K562 (cell line): ENCODE measurements around the gene LRRK1. TPM values are rescaled to one million over a fixed set of nuclear protein-coding genes. Genes with fewer than 3 reads are reported as not detected.

Source experiments
- ATAC-seq: fragments of 200-7000 bp; cut with Tn5 transposase; 3 replicates; pipeline ENCODE4 v1.9.1; 2020; ENCODE audit warnings: moderate library complexity
- BruUV-seq: library from RNA; stranded (reverse); fragments of 400-500 nt; replicated peaks from 2 replicates; lab custom pipeline; 2021; lab: Mats Ljungman, UMichigan
- CTCF ChIA-PET: fragments of 300-600 bp; formaldehyde crosslinking; extraction: SDS; loops from one replicate; lab custom pipeline; 2021; ENCODE audit warnings: low intra/inter-chr PET ratio; lab: Yijun Ruan, JAX
- POLR2A ChIA-PET: fragments of 300-600, 350-650 bp; sonication (Branson Sonifier 250); formaldehyde crosslinking; extraction: SDS; loops from one replicate; lab custom pipeline; 2021; ENCODE audit warnings: antibody characterized with exemption, inconsistent platforms; lab: Yijun Ruan, JAX
- DNase-seq, 4 experiments: peaks; one replicate each; pipeline versions ENCODE4 v3.0.0 to v3.0.0-alpha.2; 2011 to 2018; ENCODE audit warnings: low spot score in 3 of 4, mixed read lengths in 3 of 4; ENCODE audit errors: extremely low read depth in 1 of 4
- FAIRE-seq: peaks from 2 replicates; lab custom pipeline; 2011; peaks lifted over from hg19 to GRCh38; lab: Jason Lieb, UNC
- H2AFZ ChIP-seq: 2 replicates; pipeline ENCODE4 v1.6.0; 2011; ENCODE audit warnings: low read depth, low read length, control low read depth, inconsistent platforms
- H3K27ac ChIP-seq: fragments of 200-600 bp; 3 replicates; pipeline ENCODE4 v1.8.0; 2011; ENCODE audit warnings: low read depth, mild to moderate bottlenecking, control low read depth, inconsistent platforms, low read length, moderate library complexity, mixed read lengths; ENCODE audit errors: extremely low read depth
- H3K27me3 ChIP-seq, 2 experiments: fragments of 300-600 bp in 1 of 2; 2 replicates in 1 of 2; 3 replicates in 1 of 2; pipeline versions ENCODE4 v1.6.0 to v1.8.0; 2011; ENCODE audit warnings: inconsistent platforms in 2 of 2, low read length in 2 of 2, mild to moderate bottlenecking in 1 of 2, mixed read lengths in 1 of 2, moderate library complexity in 1 of 2; ENCODE audit not compliant: control insufficient read depth in 2 of 2, insufficient read depth in 2 of 2
- H3K36me3 ChIP-seq: fragments of 300-600 bp; 3 replicates; pipeline ENCODE4 v1.8.0; 2011; ENCODE audit warnings: mild to moderate bottlenecking, low read length, inconsistent platforms; ENCODE audit not compliant: control insufficient read depth, insufficient read depth
- H3K4me1 ChIP-seq, 2 experiments: fragments of 200-600 bp in 1 of 2; replicated peaks in 1 of 2; 2 replicates in 1 of 2; 3 replicates in 1 of 2; pipeline versions ENCODE4 v1.5.1 to v1.8.0; 2011; ENCODE audit warnings: inconsistent platforms in 2 of 2, low read length in 2 of 2, mild to moderate bottlenecking in 1 of 2, mixed read lengths in 1 of 2, moderate library complexity in 1 of 2; ENCODE audit not compliant: control insufficient read depth in 2 of 2, insufficient read depth in 2 of 2
- H3K4me2 ChIP-seq: 2 replicates; pipeline ENCODE4 v1.6.1; 2011; ENCODE audit warnings: low read length, control low read depth, inconsistent platforms, mixed read lengths; ENCODE audit not compliant: insufficient read depth
- H3K4me3 ChIP-seq: fragments of 200-600 bp; sonication (generic), shearing (Covaris generic); 2 replicates; pipeline ENCODE4 v1.5.1; 2016; ENCODE audit warnings: control low read depth, inconsistent platforms
- H3K79me2 ChIP-seq: fragments of 200-600 bp; 3 replicates; pipeline ENCODE4 v1.8.0; 2011; ENCODE audit warnings: low read length, inconsistent platforms; ENCODE audit not compliant: control insufficient read depth, insufficient read depth
- H3K9ac ChIP-seq, 2 experiments: 2 replicates each; pipeline versions ENCODE4 v1.6.0 to v1.6.1; 2011; ENCODE audit warnings: low read depth in 2 of 2, low read length in 2 of 2, control low read depth in 1 of 2, inconsistent platforms in 1 of 2, mild to moderate bottlenecking in 1 of 2, mixed read lengths in 1 of 2; ENCODE audit not compliant: insufficient read depth in 1 of 2
- H3K9me1 ChIP-seq: one replicate; pipeline ENCODE4 v1.6.0; 2011; ENCODE audit warnings: inconsistent platforms, mild to moderate bottlenecking, low read length, moderate library complexity; ENCODE audit not compliant: control insufficient read depth, insufficient read depth
- H3K9me3 ChIP-seq: replicated peaks from 2 replicates; pipeline ENCODE4 v1.5.1; 2011; ENCODE audit warnings: low read depth, low read length, inconsistent platforms; ENCODE audit not compliant: control insufficient read depth, insufficient read depth
- H4K20me1 ChIP-seq: replicated peaks from 2 replicates; pipeline ENCODE4 v1.6.1; 2011; ENCODE audit warnings: low read length, inconsistent platforms, mixed read lengths; ENCODE audit not compliant: control insufficient read depth, insufficient read depth
- BRF1 ChIP-seq: IDR thresholded peaks from 3 replicates; pipeline ENCODE4 v1.6.1; 2011; ENCODE audit warnings: borderline replicate concordance, mild to moderate bottlenecking; ENCODE audit not compliant: insufficient read length; ENCODE audit errors: extremely low read depth
- E2F1 ChIP-seq: sonication (generic); formaldehyde crosslinking; IDR thresholded peaks from 2 replicates; pipeline ENCODE4 v1.8.1; 2023; ENCODE audit warnings: mild to moderate bottlenecking, missing genetic modification reagents, moderate library complexity
- GTF2A2 ChIP-seq: IDR thresholded peaks from 2 replicates; pipeline ENCODE4 v1.6.1; 2016; ENCODE audit warnings: mild to moderate bottlenecking, missing genetic modification characterization, missing compliant biosample characterization
- ILF3 ChIP-seq: fragments of 450-650 bp; IDR thresholded peaks from 2 replicates; pipeline ENCODE4 v1.6.1; 2018; ENCODE audit warnings: antibody characterized with exemption, mild to moderate bottlenecking, moderate library complexity, borderline replicate concordance
- MAFK ChIP-seq: IDR thresholded peaks from 2 replicates; pipeline ENCODE4 v1.6.1; 2011; ENCODE audit warnings: low read length, improper control_type of control experiment
- NEUROD1 ChIP-seq: fragments of 150-350 bp; IDR thresholded peaks from 2 replicates; pipeline ENCODE4 v1.6.1; 2014; ENCODE audit warnings: borderline replicate concordance, low read length, low read depth; ENCODE audit not compliant: partially characterized antibody
- POLR2A ChIP-seq: fragments of 450-650 bp; conservative IDR thresholded peaks from 2 replicates; pipeline ENCODE4 v1.6.1; 2016
- SNAPC5 ChIP-seq: fragments of 250-450 bp; sonication (Bioruptor Pico); IDR thresholded peaks from 2 replicates; pipeline ENCODE4 v1.8.0; 2021; ENCODE audit warnings: moderate library complexity, mild to moderate bottlenecking, inconsistent platforms
- ZNF124 ChIP-seq: sonication (generic); formaldehyde crosslinking; IDR thresholded peaks from 2 replicates; pipeline ENCODE4 v1.8.1; 2022; ENCODE audit warnings: missing genetic modification reagents
- ZNF3 ChIP-seq: fragments of 250-450 bp; sonication (Bioruptor Pico); IDR thresholded peaks from 2 replicates; pipeline ENCODE4 v1.5.0; 2021; ENCODE audit warnings: mild to moderate bottlenecking, moderate library complexity
- ZNF57 ChIP-seq: fragments of 450-650 bp; formaldehyde crosslinking; IDR thresholded peaks from 2 replicates; pipeline ENCODE4 v1.4.0; 2020; ENCODE audit warnings: mild to moderate bottlenecking, moderate library complexity
- WGBS: fragments of 100-300 bp; shearing (Covaris generic); methylation state at CpG from one replicate; pipeline ENCODE4 v1.1.6; 2016; ENCODE audit warnings: low coverage, mixed read lengths; ENCODE audit not compliant: insufficient coverage; ENCODE audit errors: missing lambda C conversion rate; 5-methylcytosine and 5-hydroxymethylcytosine counted together
- in situ Hi-C: fragments of 300-500 bp; cut with MboI; formaldehyde crosslinking; loops from 4 replicates; pipeline ENCODE4 v1.15.0; 2018; ENCODE audit warnings: inconsistent platforms, mixed read lengths
- intact Hi-C: fragments of 100-400 bp; cut with micrococcal nuclease; formaldehyde crosslinking; loops from 2 replicates; pipeline ENCODE4 v1.14.2; 2022
- polyA plus RNA-seq, 8 experiments: library from polyadenylated mRNA; depleted of rRNA in 4 of 8; stranded (reverse) in 5 of 8; unstranded in 3 of 8; fragments of >200 nt; fragmentation: Nextera tagmentation in 2 of 8; fragmentation: Illumina TruSeq in 1 of 8; extraction: Ambion mirVana in 2 of 8; extraction: Trizol in 1 of 8; gene quantifications; 2 replicates each; pipeline versions ENCODE4 v1.2.1 to v1.2.3, GENCODE V29; 2011 to 2014; ENCODE audit warnings: inconsistent platforms in 1 of 8, missing spikeins in 1 of 8
- total RNA-seq, 7 experiments: library from RNA; depleted of rRNA in 6 of 7; stranded (reverse); fragments of >200 nt in 6 of 7; fragmentation: Illumina TruSeq in 2 of 7; extraction: Trizol in 2 of 7; gene quantifications; 2 replicates each; pipeline versions ENCODE4 v1.2.1 to v1.2.3, GENCODE V29; 2011 to 2021; ENCODE audit warnings: low replicate concordance in 1 of 7
- TF ChIP-seq, protein P1 (sequence below): sonication (generic); formaldehyde crosslinking; IDR thresholded peaks from 2 replicates; pipeline ENCODE4 v1.8.0; 2022; ENCODE audit warnings: mild to moderate bottlenecking, missing genetic modification reagents

The LRRK1 gene
- total and polyA plus RNA-seq, 9 of the 15 experiments (the other 6 are each of a cell fraction or from before 2014, with no cell fraction given): 0.01 to 1.5 (median 0.11) TPM

- 0% methylated on average over 8 of the region's 8 CpGs for WGBS
- Histone ChIP-seq H3K4me2 (no peak overlapping the region), H3K27me3 (peaks cover 22 to 60% of the 10 kb centered on the region in 2 experiments), H3K9me3 (no peaks in the 10 kb centered on the region), H3K4me1 (no peaks in the 10 kb centered on the region), H4K20me1 (0 out of 2 replicates have a peak, but pooled peaks cover 7% of the 10 kb centered on the region), H3K36me3 (no peaks in the 10 kb centered on the region), H3K79me2 (no peaks in the 10 kb centered on the region), H3K9me1 (peaks cover 3% of the 10 kb centered on the region), H3K9ac (no peak overlapping the region), H2AFZ (no peak overlapping the region), H3K27ac (no peak overlapping the region), H3K4me3 (no peak overlapping the region)
- DNase-seq: no peak
- no peak for TF ChIP-seq ILF3
- TF ChIP-seq E2F1 (CRISPR knock-in tag): no peak
- TF ChIP-seq, protein P1, sequence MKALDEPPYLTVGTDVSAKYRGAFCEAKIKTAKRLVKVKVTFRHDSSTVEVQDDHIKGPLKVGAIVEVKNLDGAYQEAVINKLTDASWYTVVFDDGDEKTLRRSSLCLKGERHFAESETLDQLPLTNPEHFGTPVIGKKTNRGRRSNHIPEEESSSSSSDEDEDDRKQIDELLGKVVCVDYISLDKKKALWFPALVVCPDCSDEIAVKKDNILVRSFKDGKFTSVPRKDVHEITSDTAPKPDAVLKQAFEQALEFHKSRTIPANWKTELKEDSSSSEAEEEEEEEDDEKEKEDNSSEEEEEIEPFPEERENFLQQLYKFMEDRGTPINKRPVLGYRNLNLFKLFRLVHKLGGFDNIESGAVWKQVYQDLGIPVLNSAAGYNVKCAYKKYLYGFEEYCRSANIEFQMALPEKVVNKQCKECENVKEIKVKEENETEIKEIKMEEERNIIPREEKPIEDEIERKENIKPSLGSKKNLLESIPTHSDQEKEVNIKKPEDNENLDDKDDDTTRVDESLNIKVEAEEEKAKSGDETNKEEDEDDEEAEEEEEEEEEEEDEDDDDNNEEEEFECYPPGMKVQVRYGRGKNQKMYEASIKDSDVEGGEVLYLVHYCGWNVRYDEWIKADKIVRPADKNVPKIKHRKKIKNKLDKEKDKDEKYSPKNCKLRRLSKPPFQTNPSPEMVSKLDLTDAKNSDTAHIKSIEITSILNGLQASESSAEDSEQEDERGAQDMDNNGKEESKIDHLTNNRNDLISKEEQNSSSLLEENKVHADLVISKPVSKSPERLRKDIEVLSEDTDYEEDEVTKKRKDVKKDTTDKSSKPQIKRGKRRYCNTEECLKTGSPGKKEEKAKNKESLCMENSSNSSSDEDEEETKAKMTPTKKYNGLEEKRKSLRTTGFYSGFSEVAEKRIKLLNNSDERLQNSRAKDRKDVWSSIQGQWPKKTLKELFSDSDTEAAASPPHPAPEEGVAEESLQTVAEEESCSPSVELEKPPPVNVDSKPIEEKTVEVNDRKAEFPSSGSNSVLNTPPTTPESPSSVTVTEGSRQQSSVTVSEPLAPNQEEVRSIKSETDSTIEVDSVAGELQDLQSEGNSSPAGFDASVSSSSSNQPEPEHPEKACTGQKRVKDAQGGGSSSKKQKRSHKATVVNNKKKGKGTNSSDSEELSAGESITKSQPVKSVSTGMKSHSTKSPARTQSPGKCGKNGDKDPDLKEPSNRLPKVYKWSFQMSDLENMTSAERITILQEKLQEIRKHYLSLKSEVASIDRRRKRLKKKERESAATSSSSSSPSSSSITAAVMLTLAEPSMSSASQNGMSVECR: no peak
- no peak for TF ChIP-seq ZNF57 (CRISPR knock-in tag)
- no peak for TF ChIP-seq BRF1
- TF ChIP-seq ZNF3 (CRISPR knock-in tag): no peak
- TF ChIP-seq ZNF124 (CRISPR knock-in tag): no peak
- no peak for TF ChIP-seq POLR2A
- no peak for TF ChIP-seq SNAPC5 (CRISPR knock-in tag)
- no peak for TF ChIP-seq MAFK
- no peak for TF ChIP-seq GTF2A2 (tag)
- TF ChIP-seq NEUROD1: no peak
- in situ Hi-C loops (no loop called here), intact Hi-C loops (no loop called here)
- ChIA-PET CTCF (no interaction called here), POLR2A (no interaction called here)
- ATAC-seq: no peak
- BruUV-seq: no TSS peak
- no peak for FAIRE-seq
These were observed 34.0 kb upstream of the LRRK1 start for GRCh38 chr15:100885116-100885515.
